Esophagus squamous epithelium (tissue), 5 donors: ENCODE measurements around the gene RBBP8NL. TPM values are rescaled to one million over a fixed set of nuclear protein-coding genes. Genes with fewer than 3 reads are reported as not detected.

Experiments
- DNase-seq: peaks from one replicate; lab custom pipeline; 2025; lab: John Stamatoyannopoulos, UW
- H3K27ac ChIP-seq, 4 donors: fragments of 200-600 bp; sonication (generic); one replicate each; pipeline ENCODE4 v1.5.1; 2016 to 2019; ENCODE audit warnings: mild to moderate bottlenecking in 1 of 4
- H3K27me3 ChIP-seq, 4 donors: fragments of 200-600 bp; sonication (generic); 1 replicate in 3 of 4; 2 replicates in 1 of 4; pipeline versions ENCODE4 v1.5.1 to v1.6.0; 2017 to 2021; ENCODE audit warnings: antibody characterized with exemption in 1 of 4
- H3K36me3 ChIP-seq, 3 donors: fragments of 200-600 bp; sonication (generic); one replicate each; pipeline ENCODE4 v1.5.1; 2016 to 2019
- H3K4me1 ChIP-seq, 3 donors: fragments of 200-600 bp; sonication (generic); one replicate each; pipeline ENCODE4 v1.5.1; 2017 to 2019
- H3K4me3 ChIP-seq, 4 donors: fragments of 200-600 bp; sonication (generic); 1 replicate in 3 of 4; 2 replicates in 1 of 4; pipeline ENCODE4 v1.5.1; 2016 to 2019; ENCODE audit warnings: mild to moderate bottlenecking in 2 of 4, moderate library complexity in 1 of 4
- H3K9me3 ChIP-seq, 3 donors: fragments of 200-600 bp; sonication (generic); one replicate each; pipeline ENCODE4 v1.5.1; 2016 to 2019
- CTCF ChIP-seq, 6 experiments: fragments of 450-650 bp in 4 of 6; fragments of 200-600 bp in 2 of 6; sonication (generic) in 2 of 6; IDR thresholded peaks; one replicate each; pipeline ENCODE4 v1.5.1; 2016 to 2019; ENCODE audit warnings: antibody characterized with exemption in 6 of 6, mild to moderate bottlenecking in 4 of 6, moderate library complexity in 4 of 6
- POLR2A ChIP-seq, 4 donors: fragments of 450-650 bp; IDR thresholded peaks; one replicate each; pipeline ENCODE4 v1.6.1; 2017; ENCODE audit warnings: antibody characterized with exemption in 4 of 4, mild to moderate bottlenecking in 4 of 4, moderate library complexity in 3 of 4
- WGBS, 2 donors: methylation state at CpG; one replicate each; pipeline ENCODE4 v1.1.5; 2018; 5-methylcytosine and 5-hydroxymethylcytosine counted together
- intact Hi-C: fragments of 100-400 bp; cut with DNase I; formaldehyde crosslinking; loops from one replicate; pipeline ENCODE4 v1.15.0; 2022
- total RNA-seq, 4 donors: library from RNA; depleted of rRNA; stranded (reverse); fragments of >200 nt; gene quantifications; one replicate each; pipeline ENCODE4 v1.1.0, GENCODE V29; 2016
- donor health status: DM: yes; HTN: yes; CAD: no.

Gene RBBP8NL
- total RNA-seq, 4 donors from 2014 or later = 1.1 to 6.2 (median 4.0) TPM

- peak overlapping the region; percentile 69 to 95 (median 90) for H3K4me3 ChIP-seq
- DNase-seq = no peak
- H3K4me1 ChIP-seq = peaks cover 84 to 98% (median 93%) of the 10 kb centered on the region in 3 donors
- no peak for TF ChIP-seq POLR2A (IDR thresholded peaks at IDR 0.05)
- no peak for TF ChIP-seq CTCF (IDR thresholded peaks at IDR 0.05)
- WGBS, 2 donors = 0% methylated on average over 2 of the region's 72 CpGs; no CpG with 5 or more reads in 1 of the 2 donors
- peak overlapping the region; percentile 85 to 99 (median 97) for H3K27ac ChIP-seq
- peaks cover 0 to 10% (median 0%) of the 10 kb centered on the region in 3 donors for H3K36me3 ChIP-seq
- H3K27me3 ChIP-seq = peaks cover 0 to 30% (median 0%) of the 10 kb centered on the region in 4 donors
- intact Hi-C loops = no loop called here
- no peaks in the 10 kb centered on the region for H3K9me3 ChIP-seq
Observed at GRCh38 chr20:62366370-62367135, 60.8 kb downstream of the RBBP8NL start.

GRCh38 chr20:62365814-62366369 is 61.4 kb downstream of the RBBP8NL start:
- H3K4me1 ChIP-seq = peaks cover 88 to 98% (median 96%) of the 10 kb centered on the region in 3 donors
- H3K4me3 ChIP-seq = peak overlapping the region; percentile 69 to 95 (median 90)
- DNase-seq = no peak
- peak overlapping the region; percentile 85 to 99 (median 97) for H3K27ac ChIP-seq
- TF ChIP-seq CTCF (IDR thresholded peaks at IDR 0.05) = no peak
- TF ChIP-seq POLR2A (IDR thresholded peaks at IDR 0.05) = peak in 1 of 4 donors; percentile 19
- peaks cover 0 to 11% (median 0%) of the 10 kb centered on the region in 3 donors for H3K36me3 ChIP-seq
- H3K27me3 ChIP-seq = peaks cover 0 to 30% (median 0%) of the 10 kb centered on the region in 4 donors
- WGBS, 2 donors = 0 to 10% methylated on average over 1 to 2 of the region's 10 CpGs
- intact Hi-C loops = no loop called here
- H3K9me3 ChIP-seq = no peaks in the 10 kb centered on the region

- H3K27ac ChIP-seq = peak overlapping the region; percentile 85 to 99 (median 97)
- no peak for TF ChIP-seq POLR2A (IDR thresholded peaks at IDR 0.05)
- TF ChIP-seq CTCF (IDR thresholded peaks at IDR 0.05) = no peak
- DNase-seq = no peak
- 17 to 26% methylated on average over 6 to 13 of the region's 27 CpGs for WGBS, 2 donors
- H3K4me3 ChIP-seq = peak overlapping the region; percentile 69 to 95 (median 90)
- no peaks in the 10 kb centered on the region for H3K9me3 ChIP-seq
- peaks cover 0 to 30% (median 0%) of the 10 kb centered on the region in 4 donors for H3K27me3 ChIP-seq
- intact Hi-C loops = no loop called here
- H3K4me1 ChIP-seq = peaks cover 86 to 97% (median 92%) of the 10 kb centered on the region in 3 donors
- H3K36me3 ChIP-seq = peaks cover 0 to 11% (median 0%) of the 10 kb centered on the region in 3 donors
Observed at GRCh38 chr20:62364911-62365736, 62.2 kb downstream of the RBBP8NL start.

GRCh38 chr20:62363920-62364851 is 63.2 kb downstream of the RBBP8NL start:
- peaks cover 85 to 97% (median 91%) of the 10 kb centered on the region in 3 donors for H3K4me1 ChIP-seq
- DNase-seq = no peak
- 60 to 67% methylated on average over 2 to 3 of the region's 22 CpGs for WGBS, 2 donors
- H3K27me3 ChIP-seq = peaks cover 0 to 28% (median 0%) of the 10 kb centered on the region in 4 donors
- peaks cover 0 to 11% (median 0%) of the 10 kb centered on the region in 3 donors for H3K36me3 ChIP-seq
- H3K4me3 ChIP-seq = peak overlapping the region; percentile 69 to 95 (median 90)
- H3K27ac ChIP-seq = peak overlapping the region; percentile 85 to 99 (median 97)
- no peak for TF ChIP-seq CTCF (IDR thresholded peaks at IDR 0.05)
- no peak for TF ChIP-seq POLR2A (IDR thresholded peaks at IDR 0.05)
- intact Hi-C loops = no loop called here
- no peaks in the 10 kb centered on the region for H3K9me3 ChIP-seq
